K562 (cell line): Measurements from ENCODE around the gene CD72. TPM values are rescaled to one million over a fixed set of nuclear protein-coding genes. Genes with fewer than 3 reads are reported as not detected.
A peak's percentile ranks its signal among the peaks of the same experiment; 100 is the strongest.

Source experiments
- CREB1 ChIP-seq, 2 experiments: sonication (generic) in 1 of 2; formaldehyde crosslinking in 1 of 2; IDR thresholded peaks; 2 replicates each; pipeline versions ENCODE4 v1.6.1 to v1.8.0; 2012 to 2022; ENCODE audit warnings: inconsistent platforms in 1 of 2, mild to moderate bottlenecking in 1 of 2, missing genetic modification reagents in 1 of 2, moderate library complexity in 1 of 2
- CSDE1 ChIP-seq, 2 experiments: fragments of 450-650 bp; IDR thresholded peaks; 2 replicates each; pipeline ENCODE4 v1.6.1; 2016; ENCODE audit warnings: mild to moderate bottlenecking in 1 of 2
- HCFC1 ChIP-seq: IDR thresholded peaks from 2 replicates; pipeline ENCODE4 v1.6.1; 2012; ENCODE audit warnings: low read depth, low read length, improper control_type of control experiment
- HDAC2 ChIP-seq: fragments of 450-650 bp; IDR thresholded peaks from 2 replicates; pipeline ENCODE4 v1.6.1; 2016; ENCODE audit warnings: mild to moderate bottlenecking
- HMGN3 ChIP-seq: IDR thresholded peaks from 2 replicates; pipeline ENCODE4 v1.6.1; 2011; ENCODE audit warnings: borderline replicate concordance, low read depth, mild to moderate bottlenecking, mixed read lengths, low read length; ENCODE audit not compliant: insufficient read length; ENCODE audit errors: extremely low read depth
- KDM5B ChIP-seq: fragments of 200-600 bp; sonication (generic); IDR thresholded peaks from 2 replicates; pipeline ENCODE4 v1.6.1; 2012; ENCODE audit warnings: low read depth, mild to moderate bottlenecking, moderate library complexity, low read length, control low read depth, inconsistent platforms; ENCODE audit not compliant: insufficient replicate concordance
- MCM7 ChIP-seq, 2 experiments: fragments of 450-650 bp; IDR thresholded peaks; 2 replicates each; pipeline ENCODE4 v1.6.1; 2016 to 2018
- NFYB ChIP-seq: IDR thresholded peaks from 2 replicates; pipeline ENCODE4 v1.6.1; 2011; ENCODE audit warnings: mild to moderate bottlenecking, moderate library complexity; ENCODE audit not compliant: insufficient read length; ENCODE audit errors: extremely low read depth
- SIX5 ChIP-seq, 2 experiments: IDR thresholded peaks; 2 replicates each; pipeline ENCODE4 v1.6.1; 2011; ENCODE audit warnings: low read length in 2 of 2, borderline replicate concordance in 1 of 2, low read depth in 1 of 2, mild to moderate bottlenecking in 1 of 2, moderate library complexity in 1 of 2; ENCODE audit not compliant: insufficient read depth in 1 of 2
- TAF1 ChIP-seq: IDR thresholded peaks from 2 replicates; pipeline ENCODE4 v1.6.1; 2011; ENCODE audit warnings: mild to moderate bottlenecking, low read length, moderate library complexity; ENCODE audit not compliant: insufficient read depth, control insufficient read depth, severe bottlenecking; ENCODE audit errors: extremely low read depth
- YBX1 ChIP-seq: fragments of 450-650 bp; IDR thresholded peaks from 2 replicates; pipeline ENCODE4 v1.7.1; 2016; ENCODE audit warnings: mild to moderate bottlenecking
- ZFX ChIP-seq: sonication (generic); formaldehyde crosslinking; IDR thresholded peaks from 2 replicates; pipeline ENCODE4 v1.8.0; 2022; ENCODE audit warnings: mild to moderate bottlenecking, missing genetic modification reagents, moderate library complexity
- ZNF140 ChIP-seq: fragments of 250-450 bp; sonication (Bioruptor Pico); IDR thresholded peaks from 2 replicates; pipeline ENCODE4 v1.8.0; 2021; ENCODE audit warnings: moderate library complexity, mild to moderate bottlenecking, inconsistent platforms
- polyA plus RNA-seq, 8 experiments: library from polyadenylated mRNA; depleted of rRNA in 4 of 8; stranded (reverse) in 5 of 8; unstranded in 3 of 8; fragments of >200 nt; fragmentation: Nextera tagmentation in 2 of 8; fragmentation: Illumina TruSeq in 1 of 8; extraction: Ambion mirVana in 2 of 8; extraction: Trizol in 1 of 8; gene quantifications; 2 replicates each; pipeline versions ENCODE4 v1.2.1 to v1.2.3, GENCODE V29; 2011 to 2014; ENCODE audit warnings: inconsistent platforms in 1 of 8, missing spikeins in 1 of 8
- total RNA-seq, 7 experiments: library from RNA; depleted of rRNA in 6 of 7; stranded (reverse); fragments of >200 nt in 6 of 7; fragmentation: Illumina TruSeq in 2 of 7; extraction: Trizol in 2 of 7; gene quantifications; 2 replicates each; pipeline versions ENCODE4 v1.2.1 to v1.2.3, GENCODE V29; 2011 to 2021; ENCODE audit warnings: low replicate concordance in 1 of 7
- TF ChIP-seq, protein P1 (sequence below): IDR thresholded peaks from 3 replicates; pipeline ENCODE4 v1.6.1; 2011; ENCODE audit warnings: borderline replicate concordance, mild to moderate bottlenecking, moderate library complexity; ENCODE audit not compliant: insufficient read length; ENCODE audit errors: extremely low read depth
- TF ChIP-seq, protein P2 (sequence below): conservative IDR thresholded peaks from 2 replicates; pipeline ENCODE4 v1.6.1; 2011; ENCODE audit warnings: low read depth, mild to moderate bottlenecking, low read length; ENCODE audit not compliant: control insufficient read depth
- TF ChIP-seq, protein P3 (sequence below), 2 experiments: IDR thresholded peaks; 2 replicates each; pipeline ENCODE4 v1.6.1; 2011; ENCODE audit warnings: borderline replicate concordance in 1 of 2, control low read depth in 1 of 2, low read depth in 1 of 2, low read length in 1 of 2, mild to moderate bottlenecking in 1 of 2, mixed read lengths in 1 of 2, moderate library complexity in 1 of 2; ENCODE audit not compliant: insufficient read depth in 1 of 2, insufficient read length in 1 of 2, poor library complexity in 1 of 2, severe bottlenecking in 1 of 2; ENCODE audit errors: extremely low read depth in 1 of 2
- TF ChIP-seq, protein P4 (sequence below): IDR thresholded peaks from 2 replicates; pipeline ENCODE4 v1.6.1; 2011; ENCODE audit warnings: borderline replicate concordance, low read depth, mild to moderate bottlenecking, moderate library complexity, low read length; ENCODE audit not compliant: insufficient read depth, poor library complexity, severe bottlenecking

CD72 gene
- total and polyA plus RNA-seq, 9 of the 15 experiments (the other 6 are each of a cell fraction or from before 2014, with no cell fraction given), result 0.11 to 0.78 (median 0.27) TPM; not detected in 1

DNA sequence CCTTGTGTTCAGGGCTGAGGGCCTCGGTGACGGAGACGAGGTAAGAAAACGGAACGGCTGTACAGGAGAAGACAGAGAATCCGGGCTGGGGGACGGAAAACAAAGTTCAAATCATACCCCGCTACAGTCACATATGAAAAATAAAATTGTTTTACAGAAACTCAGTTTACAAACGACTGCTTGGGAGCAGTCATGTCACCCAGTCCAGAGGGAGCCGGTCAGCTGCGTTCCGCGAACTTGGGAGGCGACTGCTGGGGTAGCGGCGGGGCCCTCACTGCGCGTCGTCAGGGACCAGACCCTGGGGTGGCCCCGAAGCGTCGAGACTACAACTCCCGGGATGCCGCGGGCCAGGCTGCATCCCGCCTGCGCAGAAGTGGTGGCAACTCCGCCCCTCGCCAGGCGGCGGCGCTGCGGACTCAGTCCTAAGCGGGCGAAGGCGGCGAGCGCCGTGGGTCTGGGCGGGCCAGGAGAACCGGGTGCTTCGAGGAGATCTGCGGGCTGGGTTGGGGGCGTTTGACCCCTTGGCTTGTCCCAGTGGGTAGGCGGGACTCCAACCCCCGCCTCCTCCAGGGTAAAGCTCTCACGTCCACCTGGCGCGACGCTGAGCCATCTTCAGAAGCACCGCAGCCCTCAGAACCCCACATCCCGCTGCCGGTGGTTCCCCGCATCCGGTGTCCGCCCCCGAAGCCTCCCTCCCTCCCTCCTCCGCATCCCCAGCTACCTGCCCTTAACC lies 28.5 kb upstream of the CD72 start (continued):
- TF ChIP-seq ZNF140 (CRISPR knock-in tag), result no peak
- TF ChIP-seq, protein P1, sequence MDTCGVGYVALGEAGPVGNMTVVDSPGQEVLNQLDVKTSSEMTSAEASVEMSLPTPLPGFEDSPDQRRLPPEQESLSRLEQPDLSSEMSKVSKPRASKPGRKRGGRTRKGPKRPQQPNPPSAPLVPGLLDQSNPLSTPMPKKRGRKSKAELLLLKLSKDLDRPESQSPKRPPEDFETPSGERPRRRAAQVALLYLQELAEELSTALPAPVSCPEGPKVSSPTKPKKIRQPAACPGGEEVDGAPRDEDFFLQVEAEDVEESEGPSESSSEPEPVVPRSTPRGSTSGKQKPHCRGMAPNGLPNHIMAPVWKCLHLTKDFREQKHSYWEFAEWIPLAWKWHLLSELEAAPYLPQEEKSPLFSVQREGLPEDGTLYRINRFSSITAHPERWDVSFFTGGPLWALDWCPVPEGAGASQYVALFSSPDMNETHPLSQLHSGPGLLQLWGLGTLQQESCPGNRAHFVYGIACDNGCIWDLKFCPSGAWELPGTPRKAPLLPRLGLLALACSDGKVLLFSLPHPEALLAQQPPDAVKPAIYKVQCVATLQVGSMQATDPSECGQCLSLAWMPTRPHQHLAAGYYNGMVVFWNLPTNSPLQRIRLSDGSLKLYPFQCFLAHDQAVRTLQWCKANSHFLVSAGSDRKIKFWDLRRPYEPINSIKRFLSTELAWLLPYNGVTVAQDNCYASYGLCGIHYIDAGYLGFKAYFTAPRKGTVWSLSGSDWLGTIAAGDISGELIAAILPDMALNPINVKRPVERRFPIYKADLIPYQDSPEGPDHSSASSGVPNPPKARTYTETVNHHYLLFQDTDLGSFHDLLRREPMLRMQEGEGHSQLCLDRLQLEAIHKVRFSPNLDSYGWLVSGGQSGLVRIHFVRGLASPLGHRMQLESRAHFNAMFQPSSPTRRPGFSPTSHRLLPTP, result no peak
- TF ChIP-seq, protein P2, sequence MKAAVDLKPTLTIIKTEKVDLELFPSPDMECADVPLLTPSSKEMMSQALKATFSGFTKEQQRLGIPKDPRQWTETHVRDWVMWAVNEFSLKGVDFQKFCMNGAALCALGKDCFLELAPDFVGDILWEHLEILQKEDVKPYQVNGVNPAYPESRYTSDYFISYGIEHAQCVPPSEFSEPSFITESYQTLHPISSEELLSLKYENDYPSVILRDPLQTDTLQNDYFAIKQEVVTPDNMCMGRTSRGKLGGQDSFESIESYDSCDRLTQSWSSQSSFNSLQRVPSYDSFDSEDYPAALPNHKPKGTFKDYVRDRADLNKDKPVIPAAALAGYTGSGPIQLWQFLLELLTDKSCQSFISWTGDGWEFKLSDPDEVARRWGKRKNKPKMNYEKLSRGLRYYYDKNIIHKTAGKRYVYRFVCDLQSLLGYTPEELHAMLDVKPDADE, result peak; percentile 53; the same call in 1 of the 2 replicates
- TF ChIP-seq TAF1, result peak; percentile 31
- TF ChIP-seq YBX1, result no peak
- TF ChIP-seq MCM7 (IDR thresholded peaks at IDR 0.05), result no peak
- peak; percentile 90 for TF ChIP-seq HCFC1
- TF ChIP-seq, protein P3, sequence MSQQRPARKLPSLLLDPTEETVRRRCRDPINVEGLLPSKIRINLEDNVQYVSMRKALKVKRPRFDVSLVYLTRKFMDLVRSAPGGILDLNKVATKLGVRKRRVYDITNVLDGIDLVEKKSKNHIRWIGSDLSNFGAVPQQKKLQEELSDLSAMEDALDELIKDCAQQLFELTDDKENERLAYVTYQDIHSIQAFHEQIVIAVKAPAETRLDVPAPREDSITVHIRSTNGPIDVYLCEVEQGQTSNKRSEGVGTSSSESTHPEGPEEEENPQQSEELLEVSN (IDR thresholded peaks at IDR 0.05; ENCODE audit: borderline replicate concordance in 1 of 2, extremely low read depth in 1 of 2, insufficient read depth in 1 of 2, insufficient read length in 1 of 2, low read depth in 1 of 2, low read length in 1 of 2, poor library complexity in 1 of 2, severe bottlenecking in 1 of 2), result peak; percentile 24 to 66
- TF ChIP-seq, protein P4, sequence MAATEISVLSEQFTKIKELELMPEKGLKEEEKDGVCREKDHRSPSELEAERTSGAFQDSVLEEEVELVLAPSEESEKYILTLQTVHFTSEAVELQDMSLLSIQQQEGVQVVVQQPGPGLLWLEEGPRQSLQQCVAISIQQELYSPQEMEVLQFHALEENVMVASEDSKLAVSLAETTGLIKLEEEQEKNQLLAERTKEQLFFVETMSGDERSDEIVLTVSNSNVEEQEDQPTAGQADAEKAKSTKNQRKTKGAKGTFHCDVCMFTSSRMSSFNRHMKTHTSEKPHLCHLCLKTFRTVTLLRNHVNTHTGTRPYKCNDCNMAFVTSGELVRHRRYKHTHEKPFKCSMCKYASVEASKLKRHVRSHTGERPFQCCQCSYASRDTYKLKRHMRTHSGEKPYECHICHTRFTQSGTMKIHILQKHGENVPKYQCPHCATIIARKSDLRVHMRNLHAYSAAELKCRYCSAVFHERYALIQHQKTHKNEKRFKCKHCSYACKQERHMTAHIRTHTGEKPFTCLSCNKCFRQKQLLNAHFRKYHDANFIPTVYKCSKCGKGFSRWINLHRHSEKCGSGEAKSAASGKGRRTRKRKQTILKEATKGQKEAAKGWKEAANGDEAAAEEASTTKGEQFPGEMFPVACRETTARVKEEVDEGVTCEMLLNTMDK, result peak; percentile 14
- peak; percentile 66 for TF ChIP-seq KDM5B
- peak; percentile 43 to 62; a peak in 2 of 4 replicates for TF ChIP-seq SIX5 (IDR thresholded peaks at IDR 0.05; ENCODE audit: borderline replicate concordance in 1 of 2, insufficient read depth in 1 of 2, low read depth in 1 of 2, low read length in 2 of 2)
- no peak for TF ChIP-seq CSDE1 (IDR thresholded peaks at IDR 0.05)
- no peak; the same call in 1 of the 2 replicates for TF ChIP-seq CREB1 (IDR thresholded peaks at IDR 0.05)
- peak; percentile 49; the same call in 1 of the 2 replicates for TF ChIP-seq CREB1 (CRISPR knock-in tag; IDR thresholded peaks at IDR 0.05)
- peak; percentile 83 for TF ChIP-seq ZFX (CRISPR knock-in tag)
- TF ChIP-seq HDAC2, result no peak
- TF ChIP-seq HMGN3, result peak; percentile 84
- TF ChIP-seq NFYB, result no peak
